GM19372 (cell line): ENCODE measurements around the gene NUTF2.

ENCODE experiments used
- ATAC-seq: cut with Tn5 transposase; IDR thresholded peaks from one replicate; pipeline ENCODE4 v1.9.1; 2021; ENCODE audit warnings: mild to moderate bottlenecking, low read depth, moderate library complexity; ENCODE audit not compliant: unreplicated experiment

The NUTF2 gene

GRCh38 chr16:67846320-67847063, at the start of gene NUTF2:
Gene NUTF2, plus strand, starts transcription at chr16:67846933. Its CDS starts 18,198 bp downstream, at chr16:67865131.
- ATAC-seq = peak; percentile 50

GRCh38 chr16:67800338-67800926, 46.3 kb upstream of the NUTF2 start:
- no peak for ATAC-seq

GRCh38 chr16:67801241-67801640, 45.5 kb upstream of the NUTF2 start:
- no peak for ATAC-seq

GRCh38 chr16:67801883-67802282, 44.9 kb upstream of the NUTF2 start:
- ATAC-seq = no peak

- no peak for ATAC-seq
Observed at GRCh38 chr16:67803894-67804293, 42.8 kb upstream of the NUTF2 start.

- ATAC-seq = no peak
Observed at GRCh38 chr16:67804853-67805542, 41.7 kb upstream of the NUTF2 start.

GRCh38 chr16:67805718-67806427, 40.9 kb upstream of the NUTF2 start:
- ATAC-seq = no peak

- peak; percentile 87 for ATAC-seq
Observed at GRCh38 chr16:67806428-67807147, 40.1 kb upstream of the NUTF2 start, which contains the start of the genes RANBP10 and TSNAXIP1. Gene RANBP10, minus strand, starts transcription at chr16:67806560. Its CDS starts 24 bp downstream, at chr16:67806536. Gene TSNAXIP1, plus strand, starts transcription at chr16:67806889. Its CDS starts 261 bp downstream, at chr16:67807150.

- ATAC-seq = no peak
Observed at GRCh38 chr16:67807148-67807682, 39.5 kb upstream of the NUTF2 start.

- ATAC-seq = no peak
Observed at GRCh38 chr16:67811899-67812298, 34.8 kb upstream of the NUTF2 start.

GRCh38 chr16:67814567-67814966, 32.2 kb upstream of the NUTF2 start:
- ATAC-seq = no peak

GRCh38 chr16:67820608-67821259, 26.0 kb upstream of the NUTF2 start:
- no peak for ATAC-seq

- ATAC-seq = no peak
Observed at GRCh38 chr16:67822511-67822910, 24.2 kb upstream of the NUTF2 start.

GRCh38 chr16:67825119-67825518, 21.6 kb upstream of the NUTF2 start:
- no peak for ATAC-seq

GRCh38 chr16:67825906-67826305, 20.8 kb upstream of the NUTF2 start:
- no peak for ATAC-seq

GRCh38 chr16:67828651-67829050, 18.1 kb upstream of the NUTF2 start:
- no peak for ATAC-seq

- ATAC-seq = no peak
Observed at GRCh38 chr16:67833030-67833414, 13.7 kb upstream of the NUTF2 start.

GRCh38 chr16:67833415-67834241, 13.1 kb upstream of the NUTF2 start:
- peak; percentile 97 for ATAC-seq

GRCh38 chr16:67834242-67834614, 12.5 kb upstream of the NUTF2 start:
- ATAC-seq = no peak
